ENCODE measurements around the gene CWC15. TPM values are rescaled to one million over a fixed set of nuclear protein-coding genes. Genes with fewer than 3 reads are reported as not detected.
"Not testable (repeated sequence)": the region's sequence is repeated elsewhere in the genome, so short reads cannot be mapped to it uniquely, and the experiment has no call there.

The CWC15 gene
- total and polyA plus RNA-seq, 2 donors (not counting 1 experiment from before 2014, with no cell fraction given), result 18.1 to 59.8 TPM

DNA sequence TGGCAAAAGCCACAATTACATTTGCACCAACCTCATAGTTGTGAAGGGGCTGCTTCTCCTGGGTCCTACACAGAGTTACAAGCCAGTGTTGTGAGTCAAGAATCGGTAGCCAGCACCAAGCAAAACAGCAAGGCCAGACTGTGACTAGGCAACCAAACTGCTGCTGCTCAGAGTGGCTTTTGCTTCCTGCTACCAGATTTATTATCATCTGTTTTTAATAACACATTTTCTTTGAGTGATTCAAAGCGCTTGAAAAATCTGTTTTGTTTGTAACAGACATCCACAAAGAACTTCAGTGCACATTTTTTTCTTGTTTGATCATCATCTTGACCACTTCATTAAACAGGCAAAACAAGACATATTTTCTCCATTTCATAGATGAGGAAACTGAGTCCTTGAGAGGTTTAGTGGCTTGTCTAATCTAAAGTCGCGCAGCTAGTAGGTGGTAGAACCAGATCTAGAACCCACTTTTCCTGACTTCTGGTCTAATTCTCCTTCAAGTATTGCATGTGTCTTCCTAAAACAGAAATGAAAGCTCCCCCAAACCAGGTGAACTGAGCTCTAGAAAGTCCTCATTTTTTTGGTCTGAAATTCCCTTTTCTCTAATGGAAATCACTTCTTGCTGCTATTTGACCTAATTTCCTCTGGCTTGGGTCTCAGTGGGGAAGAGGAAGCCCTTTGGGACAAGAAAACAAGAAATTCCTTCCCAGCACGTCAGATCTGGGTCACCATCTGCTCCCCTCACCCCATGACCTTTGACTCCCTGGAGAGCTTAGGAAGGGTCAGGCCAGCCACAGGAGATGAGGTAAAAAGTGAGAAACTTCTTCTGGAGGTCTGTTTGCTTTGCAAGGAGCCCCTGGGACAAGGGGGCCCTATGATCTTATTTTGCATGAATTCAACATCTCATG is 39.9 kb downstream of the CWC15 start:
- H3K4me3 ChIP-seq (ENCODE audit: control extremely low read depth in 1 of 5, extremely low read depth in 1 of 5, insufficient read depth in 1 of 5, low read depth in 2 of 5, low read length in 4 of 5), result no peak overlapping the region
- H3K4me2 ChIP-seq (replicated peaks; ENCODE audit: low read depth, low read length, poor library complexity, severe bottlenecking), result no peak overlapping the region
- no peak for ATAC-seq (ENCODE audit: low read depth)
- no peaks in the 10 kb centered on the region for H4K20me1 ChIP-seq (ENCODE audit: control insufficient read depth, insufficient read depth, low read length, poor library complexity, severe bottlenecking)
- no peaks in the 10 kb centered on the region for H3K9me3 ChIP-seq (ENCODE audit: control extremely low read depth in 1 of 3, control insufficient read depth in 2 of 3, insufficient read depth in 1 of 3, low read length in 2 of 3)
- WGBS (ENCODE audit: insufficient coverage), result no CpG with 5 or more reads among the region's 5 CpGs
- CTCF ChIA-PET, result no interaction called here
- Mint-ChIP-seq H3K4me1 (no peaks in the 10 kb centered on the region), H3K9me3 (ENCODE audit: insufficient read depth) (no peaks in the 10 kb centered on the region), H3K27ac (no peak overlapping the region), H3K4me3 (no peak overlapping the region), H3K27me3 (peaks cover 13% of the 10 kb centered on the region)
- no peaks in the 10 kb centered on the region for H3K4me1 ChIP-seq (ENCODE audit: control insufficient read depth in 2 of 2, insufficient read depth in 2 of 2, low read length in 2 of 2)
- no peak overlapping the region for H3K9ac ChIP-seq (ENCODE audit: low read length)
- H2AFZ ChIP-seq (ENCODE audit: insufficient read depth, low read depth, low read length, poor library complexity, severe bottlenecking), result no peak overlapping the region
- H3K79me2 ChIP-seq (ENCODE audit: control insufficient read depth, insufficient read depth, low read length), result no peaks in the 10 kb centered on the region
- H3K27ac ChIP-seq (ENCODE audit: low read length in 2 of 2), result no peak overlapping the region
- H3K27me3 ChIP-seq (replicated peaks in 1 of 4; ENCODE audit: control extremely low read depth in 1 of 4, control insufficient read depth in 3 of 4, insufficient read depth in 4 of 4, low read length in 3 of 4), result no peaks in the 10 kb centered on the region
- H3K36me3 ChIP-seq (replicated peaks in 1 of 2; ENCODE audit: control extremely low read depth in 1 of 2, control insufficient read depth in 1 of 2, extremely low read depth in 1 of 2, insufficient read depth in 2 of 2, low read length in 1 of 2), result no peaks in the 10 kb centered on the region
- POLR2A ChIA-PET, result no interaction called here
- no peak for DNase-seq
- TF ChIP-seq, protein P1, sequence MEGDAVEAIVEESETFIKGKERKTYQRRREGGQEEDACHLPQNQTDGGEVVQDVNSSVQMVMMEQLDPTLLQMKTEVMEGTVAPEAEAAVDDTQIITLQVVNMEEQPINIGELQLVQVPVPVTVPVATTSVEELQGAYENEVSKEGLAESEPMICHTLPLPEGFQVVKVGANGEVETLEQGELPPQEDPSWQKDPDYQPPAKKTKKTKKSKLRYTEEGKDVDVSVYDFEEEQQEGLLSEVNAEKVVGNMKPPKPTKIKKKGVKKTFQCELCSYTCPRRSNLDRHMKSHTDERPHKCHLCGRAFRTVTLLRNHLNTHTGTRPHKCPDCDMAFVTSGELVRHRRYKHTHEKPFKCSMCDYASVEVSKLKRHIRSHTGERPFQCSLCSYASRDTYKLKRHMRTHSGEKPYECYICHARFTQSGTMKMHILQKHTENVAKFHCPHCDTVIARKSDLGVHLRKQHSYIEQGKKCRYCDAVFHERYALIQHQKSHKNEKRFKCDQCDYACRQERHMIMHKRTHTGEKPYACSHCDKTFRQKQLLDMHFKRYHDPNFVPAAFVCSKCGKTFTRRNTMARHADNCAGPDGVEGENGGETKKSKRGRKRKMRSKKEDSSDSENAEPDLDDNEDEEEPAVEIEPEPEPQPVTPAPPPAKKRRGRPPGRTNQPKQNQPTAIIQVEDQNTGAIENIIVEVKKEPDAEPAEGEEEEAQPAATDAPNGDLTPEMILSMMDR (IDR thresholded peaks at IDR 0.05), result no peak
- no peak for TF ChIP-seq EZH2 (IDR thresholded peaks at IDR 0.05; ENCODE audit: borderline replicate concordance, insufficient read depth, low read depth, low read length, poor library complexity, severe bottlenecking)
- intact Hi-C loops (cut with micrococcal nuclease), result no loop called here

DNA sequence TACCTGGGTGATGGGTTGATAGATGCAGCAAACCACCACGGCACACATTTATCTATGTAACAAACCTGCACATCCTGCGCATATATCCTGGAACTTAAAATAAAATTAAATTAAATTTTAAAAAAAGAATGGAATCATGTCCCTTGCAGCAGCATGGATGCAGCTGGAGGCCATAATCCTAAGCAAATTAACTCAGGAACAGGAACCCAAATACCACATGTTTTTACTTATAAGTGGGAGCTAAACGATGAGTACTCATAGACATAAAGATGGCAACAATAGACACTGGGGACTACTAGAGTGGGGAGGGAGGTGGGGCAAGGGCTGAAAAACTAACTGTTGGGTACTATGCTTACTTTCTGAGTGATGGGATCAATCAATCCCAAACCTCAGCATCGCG is 40.9 kb downstream of the CWC15 start:
- Histone ChIP-seq H3K27ac (ENCODE audit: low read length in 2 of 2) (no peak overlapping the region), H3K79me2 (ENCODE audit: control insufficient read depth, insufficient read depth, low read length) (no peaks in the 10 kb centered on the region), H3K9ac (ENCODE audit: low read length) (no peak overlapping the region), H2AFZ (ENCODE audit: insufficient read depth, low read depth, low read length, poor library complexity, severe bottlenecking) (no peak overlapping the region), H3K36me3 (replicated peaks in 1 of 2; ENCODE audit: control extremely low read depth in 1 of 2, control insufficient read depth in 1 of 2, extremely low read depth in 1 of 2, insufficient read depth in 2 of 2, low read length in 1 of 2) (no peaks in the 10 kb centered on the region), H4K20me1 (ENCODE audit: control insufficient read depth, insufficient read depth, low read length, poor library complexity, severe bottlenecking) (no peaks in the 10 kb centered on the region), H3K4me3 (ENCODE audit: control extremely low read depth in 1 of 5, extremely low read depth in 1 of 5, insufficient read depth in 1 of 5, low read depth in 2 of 5, low read length in 4 of 5) (no peak overlapping the region), H3K4me1 (ENCODE audit: control insufficient read depth in 2 of 2, insufficient read depth in 2 of 2, low read length in 2 of 2) (no peaks in the 10 kb centered on the region), H3K27me3 (replicated peaks in 1 of 4; ENCODE audit: control extremely low read depth in 1 of 4, control insufficient read depth in 3 of 4, insufficient read depth in 4 of 4, low read length in 3 of 4) (peaks cover 0 to 3% (median 0%) of the 10 kb centered on the region in 4 experiments), H3K9me3 (ENCODE audit: control extremely low read depth in 1 of 3, control insufficient read depth in 2 of 3, insufficient read depth in 1 of 3, low read length in 2 of 3) (no peaks in the 10 kb centered on the region), H3K4me2 (replicated peaks; ENCODE audit: low read depth, low read length, poor library complexity, severe bottlenecking) (no peak overlapping the region)
- Mint-ChIP-seq H3K27ac (no peak overlapping the region), H3K4me3 (no peak overlapping the region), H3K4me1 (no peaks in the 10 kb centered on the region), H3K9me3 (ENCODE audit: insufficient read depth) (no peaks in the 10 kb centered on the region), H3K27me3 (peaks cover 13% of the 10 kb centered on the region)
- WGBS (ENCODE audit: insufficient coverage), result no CpG with 5 or more reads among the region's 5 CpGs
- DNase-seq, result no peak
- no peak for ATAC-seq (ENCODE audit: low read depth)
- POLR2A ChIA-PET, result no interaction called here
- CTCF ChIA-PET, result no interaction called here
- no peak for TF ChIP-seq EZH2 (IDR thresholded peaks at IDR 0.05; ENCODE audit: borderline replicate concordance, insufficient read depth, low read depth, low read length, poor library complexity, severe bottlenecking)
- TF ChIP-seq, protein P1 (IDR thresholded peaks at IDR 0.05), result no peak
- intact Hi-C loops (cut with micrococcal nuclease), result no loop called here

DNA sequence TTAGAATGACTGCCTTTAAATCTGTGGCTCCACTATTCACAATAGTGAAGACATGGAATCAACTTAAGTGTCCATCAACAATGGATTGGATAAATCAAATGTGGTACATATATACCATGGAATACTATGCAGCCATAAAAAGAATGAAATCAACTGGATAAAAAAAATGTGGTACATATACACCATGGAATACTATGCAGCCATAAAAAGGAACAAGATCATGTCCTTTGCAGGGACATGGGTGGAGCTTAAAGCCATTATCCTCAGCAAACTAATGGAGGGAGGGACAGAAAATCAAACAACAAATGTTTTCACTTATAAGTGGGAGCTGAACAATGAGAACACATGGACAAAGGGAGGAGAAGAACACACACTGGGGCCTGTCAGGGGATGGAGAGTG is 41.3 kb downstream of the CWC15 start:
- POLR2A ChIA-PET; H3K27ac ChIP-seq (ENCODE audit: low read length in 2 of 2); H3K27me3 ChIP-seq (replicated peaks in 1 of 4; ENCODE audit: control extremely low read depth in 1 of 4, control insufficient read depth in 3 of 4, insufficient read depth in 4 of 4, low read length in 3 of 4); H2AFZ ChIP-seq (ENCODE audit: insufficient read depth, low read depth, low read length, poor library complexity, severe bottlenecking); H3K4me1 ChIP-seq (ENCODE audit: control insufficient read depth in 2 of 2, insufficient read depth in 2 of 2, low read length in 2 of 2); H3K9me3 Mint-ChIP-seq (ENCODE audit: insufficient read depth); CTCF ChIA-PET; H3K9me3 ChIP-seq (ENCODE audit: control extremely low read depth in 1 of 3, control insufficient read depth in 2 of 3, insufficient read depth in 1 of 3, low read length in 2 of 3); H3K4me2 ChIP-seq (replicated peaks; ENCODE audit: low read depth, low read length, poor library complexity, severe bottlenecking); H3K36me3 ChIP-seq (replicated peaks in 1 of 2; ENCODE audit: control extremely low read depth in 1 of 2, control insufficient read depth in 1 of 2, extremely low read depth in 1 of 2, insufficient read depth in 2 of 2, low read length in 1 of 2); H3K4me3 ChIP-seq (ENCODE audit: control extremely low read depth in 1 of 5, extremely low read depth in 1 of 5, insufficient read depth in 1 of 5, low read depth in 2 of 5, low read length in 4 of 5); H3K4me1 Mint-ChIP-seq; intact Hi-C loops (cut with micrococcal nuclease); DNase-seq; ATAC-seq (ENCODE audit: low read depth); H3K9ac ChIP-seq (ENCODE audit: low read length); H3K79me2 ChIP-seq (ENCODE audit: control insufficient read depth, insufficient read depth, low read length); H3K4me3 Mint-ChIP-seq; H4K20me1 ChIP-seq (ENCODE audit: control insufficient read depth, insufficient read depth, low read length, poor library complexity, severe bottlenecking); H3K27ac Mint-ChIP-seq: not testable (repeated sequence)
- H3K27me3 Mint-ChIP-seq, result peaks cover 13% of the 10 kb centered on the region
